Neural progenitor cell (in vitro differentiated cells): ENCODE measurements around the gene CD86. TPM values are rescaled to one million over a fixed set of nuclear protein-coding genes. Genes with fewer than 3 reads are reported as not detected.

ENCODE experiments used
- DNase-seq: peaks from one replicate; pipeline ENCODE4 v3.0.0-alpha.2; 2016; ENCODE audit warnings: low spot score
- H2AFZ ChIP-seq: fragments of 200-600 bp; sonication (generic); replicated peaks from 2 replicates; pipeline ENCODE4 v1.6.1; 2016; ENCODE audit warnings: antibody characterized with exemption
- H3F3A ChIP-seq: fragments of 200-600 bp; sonication (generic); 2 replicates; pipeline ENCODE4 v1.6.1; 2016; ENCODE audit warnings: antibody characterized with exemption, low read depth
- H3K27ac ChIP-seq: fragments of 200-600 bp; sonication (generic); 2 replicates; pipeline ENCODE4 v1.5.1; 2016; ENCODE audit warnings: mild to moderate bottlenecking
- H3K27me3 ChIP-seq: fragments of 200-600 bp; sonication (generic); 2 replicates; pipeline ENCODE4 v1.6.1; 2016; ENCODE audit warnings: mild to moderate bottlenecking, moderate library complexity
- H3K36me3 ChIP-seq: fragments of 200-600 bp; sonication (generic); 2 replicates; pipeline ENCODE4 v1.5.1; 2016
- H3K4me1 ChIP-seq: fragments of 200-600 bp; sonication (generic); 2 replicates; pipeline ENCODE4 v1.6.1; 2016; ENCODE audit warnings: mixed run types
- H3K4me2 ChIP-seq: fragments of 200-600 bp; sonication (generic); 2 replicates; pipeline ENCODE4 v1.6.1; 2016
- H3K4me3 ChIP-seq: fragments of 200-600 bp; sonication (generic); 2 replicates; pipeline ENCODE4 v1.5.1; 2016
- H3K79me2 ChIP-seq: fragments of 200-600 bp; sonication (generic); 2 replicates; pipeline ENCODE4 v1.6.1; 2016; ENCODE audit warnings: low read depth
- H3K9ac ChIP-seq: fragments of 200-600 bp; sonication (generic); 2 replicates; pipeline ENCODE4 v1.6.1; 2016
- H3K9me3 ChIP-seq: fragments of 200-600 bp; sonication (generic); 2 replicates; pipeline ENCODE4 v1.5.1; 2016; ENCODE audit warnings: low read depth
- H4K20me1 ChIP-seq: fragments of 200-600 bp; sonication (generic); 2 replicates; pipeline ENCODE4 v1.6.1; 2016; ENCODE audit warnings: low read depth
- H3K27ac Mint-ChIP-seq: 3 replicates; pipeline ENCODE4 v1.8.0; 2021; ENCODE audit warnings: mixed read lengths
- H3K27me3 Mint-ChIP-seq: 2 replicates; pipeline ENCODE4 v1.8.0; 2022; ENCODE audit warnings: low read depth, mild to moderate bottlenecking, inconsistent platforms, moderate library complexity, mixed read lengths; ENCODE audit not compliant: insufficient read depth
- H3K36me3 Mint-ChIP-seq: 3 replicates; pipeline ENCODE4 v1.8.0; 2021; ENCODE audit warnings: mixed read lengths
- H3K4me1 Mint-ChIP-seq: 3 replicates; pipeline ENCODE4 v1.8.0; 2021; ENCODE audit warnings: mixed read lengths
- H3K4me3 Mint-ChIP-seq: 3 replicates; pipeline ENCODE4 v1.8.0; 2021; ENCODE audit warnings: mild to moderate bottlenecking, moderate library complexity, mixed read lengths
- H3K9me3 Mint-ChIP-seq: 3 replicates; pipeline ENCODE4 v1.8.0; 2020; ENCODE audit warnings: mixed read lengths
- CTCF ChIP-seq: fragments of 200-600 bp; sonication (generic); IDR thresholded peaks from 2 replicates; pipeline ENCODE4 v1.5.1; 2017; ENCODE audit warnings: antibody characterized with exemption, mild to moderate bottlenecking
- EZH2 ChIP-seq: fragments of 200-600 bp; sonication (generic); IDR thresholded peaks from 2 replicates; pipeline ENCODE4 v1.6.1; 2017; ENCODE audit warnings: antibody characterized with exemption, mild to moderate bottlenecking, moderate library complexity
- EZH2phosphoT487 ChIP-seq: fragments of 200-600 bp; sonication (generic); IDR thresholded peaks from 2 replicates; pipeline ENCODE4 v1.6.1; 2017; ENCODE audit warnings: antibody characterized with exemption
- total RNA-seq: library from RNA; depleted of rRNA; stranded (reverse); fragments of >200 nt; gene quantifications from 2 replicates; pipeline ENCODE4 v1.2.3, GENCODE V29; 2015; ENCODE audit warnings: low replicate concordance

CD86 gene
- total RNA-seq, 1 donor from 2014 or later = not detected

- Histone ChIP-seq H3K79me2 (no peaks in the 10 kb centered on the region), H3K4me3 (no peak overlapping the region), H3F3A (no peaks in the 10 kb centered on the region), H3K4me2 (no peak overlapping the region), H3K27ac (no peak overlapping the region), H3K36me3 (no peaks in the 10 kb centered on the region), H3K9ac (no peak overlapping the region), H4K20me1 (no peaks in the 10 kb centered on the region), H3K9me3 (no peaks in the 10 kb centered on the region), H3K27me3 (peaks cover 26% of the 10 kb centered on the region), H2AFZ (no peak overlapping the region), H3K4me1 (no peaks in the 10 kb centered on the region)
- Mint-ChIP-seq H3K27me3 (peaks cover 7% of the 10 kb centered on the region), H3K9me3 (no peaks in the 10 kb centered on the region), H3K4me1 (peaks cover 5% of the 10 kb centered on the region), H3K27ac (no peak overlapping the region), H3K36me3 (no peaks in the 10 kb centered on the region), H3K4me3 (no peak overlapping the region)
- DNase-seq = no peak
- TF ChIP-seq CTCF (no peak), EZH2 (no peak), EZH2phosphoT487 (no peak)
Observed at GRCh38 chr3:122021037-122021436, 34.1 kb upstream of the CD86 start.

DNA sequence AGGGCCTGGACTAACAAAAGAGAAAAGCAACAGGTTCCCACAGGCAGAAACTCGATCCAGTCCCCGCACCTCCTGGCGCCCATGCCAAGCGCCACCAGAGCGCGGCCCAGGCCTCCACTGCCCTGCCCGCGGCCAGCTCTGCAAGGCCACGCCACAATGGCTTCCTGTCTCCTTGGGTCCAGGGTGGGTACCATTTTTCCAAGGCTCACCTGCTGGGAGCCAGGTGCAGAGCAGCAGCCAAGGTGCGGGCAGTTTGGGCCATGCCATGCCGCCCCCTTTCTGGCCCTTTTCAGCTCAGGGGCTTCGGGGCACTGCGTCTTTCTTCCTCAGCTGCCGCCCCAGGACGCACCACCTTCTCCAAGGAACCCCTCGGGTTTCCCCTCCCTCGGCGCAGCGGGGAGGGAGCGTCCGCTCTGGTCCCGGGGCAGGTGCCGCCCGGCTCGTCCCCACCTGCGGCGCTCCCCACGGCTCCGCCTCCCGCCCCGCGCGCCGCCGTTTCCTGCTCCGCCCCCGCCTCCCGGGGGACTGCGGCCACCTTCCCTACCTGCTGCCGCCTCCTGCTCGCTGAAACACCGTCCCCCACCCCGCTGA lies 33.3 kb upstream of the CD86 start, which contains the start of gene ILDR1:
Gene ILDR1, minus strand, starts transcription at position 437 of the 591 bp plus-strand sequence. Its CDS starts 170 bp downstream, at position 267.
- no peaks in the 10 kb centered on the region for H3K4me1 ChIP-seq
- Mint-ChIP-seq H3K36me3 (no peaks in the 10 kb centered on the region), H3K9me3 (no peaks in the 10 kb centered on the region), H3K4me3 (peak within 1 kb of the TSS; percentile 66), H3K27ac (no peak within 1 kb of the TSS), H3K4me1 (peaks cover 5% of the 10 kb centered on the region), H3K27me3 (peaks cover 4% of the 10 kb centered on the region)
- peak within 1 kb of the TSS; percentile 96 for H2AFZ ChIP-seq
- H3K36me3 ChIP-seq = no peaks in the 10 kb centered on the region
- H3K9ac ChIP-seq = no peak within 1 kb of the TSS
- peaks cover 26% of the 10 kb centered on the region for H3K27me3 ChIP-seq
- H3K4me2 ChIP-seq = peak within 1 kb of the TSS; percentile 85
- H3K4me3 ChIP-seq = peak within 1 kb of the TSS; percentile 53
- no peaks in the 10 kb centered on the region for H4K20me1 ChIP-seq
- H3K27ac ChIP-seq = no peak within 1 kb of the TSS
- H3K79me2 ChIP-seq = no peaks in the 10 kb centered on the region
- TF ChIP-seq EZH2 = no peak
- peak; percentile 48 for DNase-seq
- H3K9me3 ChIP-seq = no peaks in the 10 kb centered on the region
- no peaks in the 10 kb centered on the region for H3F3A ChIP-seq

GRCh38 chr3:122023335-122023910 lies 31.7 kb upstream of the CD86 start:
- H3K27me3 Mint-ChIP-seq = peaks cover 4% of the 10 kb centered on the region
- H3K9me3 Mint-ChIP-seq = no peaks in the 10 kb centered on the region
- peaks cover 5% of the 10 kb centered on the region for H3K4me1 Mint-ChIP-seq
- Histone ChIP-seq H4K20me1 (no peaks in the 10 kb centered on the region), H3K27me3 (peaks cover 26% of the 10 kb centered on the region), H3K79me2 (no peaks in the 10 kb centered on the region), H3K9ac (no peak overlapping the region), H3K4me3 (no peak overlapping the region), H3K4me2 (no peak overlapping the region), H3K4me1 (no peaks in the 10 kb centered on the region), H3K27ac (no peak overlapping the region), H3K36me3 (no peaks in the 10 kb centered on the region), H3K9me3 (no peaks in the 10 kb centered on the region), H3F3A (no peaks in the 10 kb centered on the region), H2AFZ (peak overlapping the region; percentile 88)
- no peak for DNase-seq
- no peak overlapping the region for H3K27ac Mint-ChIP-seq
- H3K36me3 Mint-ChIP-seq = no peaks in the 10 kb centered on the region
- H3K4me3 Mint-ChIP-seq = no peak overlapping the region
- TF ChIP-seq CTCF (no peak), EZH2 (no peak), EZH2phosphoT487 (no peak)

- H3F3A ChIP-seq = no peaks in the 10 kb centered on the region
- H3K4me3 Mint-ChIP-seq = no peak overlapping the region
- H3K36me3 ChIP-seq = no peaks in the 10 kb centered on the region
- H3K27ac ChIP-seq = no peak overlapping the region
- TF ChIP-seq CTCF = no peak
- no peak overlapping the region for H3K9ac ChIP-seq
- H4K20me1 ChIP-seq = no peaks in the 10 kb centered on the region
- H3K4me3 ChIP-seq = no peak overlapping the region
- no peaks in the 10 kb centered on the region for H3K9me3 Mint-ChIP-seq
- no peaks in the 10 kb centered on the region for H3K9me3 ChIP-seq
- H3K4me1 Mint-ChIP-seq = peaks cover 5% of the 10 kb centered on the region
- DNase-seq = no peak
- peaks cover 26% of the 10 kb centered on the region for H3K27me3 ChIP-seq
- H3K79me2 ChIP-seq = no peaks in the 10 kb centered on the region
- H3K27ac Mint-ChIP-seq = no peak overlapping the region
- H2AFZ ChIP-seq = no peak overlapping the region
- H3K27me3 Mint-ChIP-seq = peaks cover 2% of the 10 kb centered on the region
- no peaks in the 10 kb centered on the region for H3K4me1 ChIP-seq
- no peak overlapping the region for H3K4me2 ChIP-seq
- no peaks in the 10 kb centered on the region for H3K36me3 Mint-ChIP-seq
Observed at GRCh38 chr3:122024800-122025199, 30.4 kb upstream of the CD86 start.
